RWPE1 (cell line): ENCODE results near the gene ZNF362.

Experiments
- CTCF ChIA-PET: fragments of 350-600 bp; sonication (Branson Sonifier 250); formaldehyde crosslinking; extraction: SDS; loops from one replicate; lab custom pipeline; 2021; lab: Yijun Ruan, JAX
- POLR2A ChIA-PET: fragments of 400-600 bp; formaldehyde crosslinking; extraction: SDS; loops from one replicate; lab custom pipeline; 2020; ENCODE audit warnings: antibody characterized with exemption; ENCODE audit not compliant: low non-redundant PET; lab: Yijun Ruan, JAX
- DNase-seq: peaks from one replicate; pipeline ENCODE4 v3.0.0; 2012; ENCODE audit warnings: low spot score
- H3K27ac ChIP-seq: fragments of 450-650 bp; 2 replicates; pipeline ENCODE4 v1.5.1; 2017
- TF ChIP-seq, protein P1 (sequence below): fragments of 450-650 bp; conservative IDR thresholded peaks from 2 replicates; pipeline ENCODE4 v1.5.1; 2017; ENCODE audit warnings: low read depth, mild to moderate bottlenecking

Gene ZNF362

DNA sequence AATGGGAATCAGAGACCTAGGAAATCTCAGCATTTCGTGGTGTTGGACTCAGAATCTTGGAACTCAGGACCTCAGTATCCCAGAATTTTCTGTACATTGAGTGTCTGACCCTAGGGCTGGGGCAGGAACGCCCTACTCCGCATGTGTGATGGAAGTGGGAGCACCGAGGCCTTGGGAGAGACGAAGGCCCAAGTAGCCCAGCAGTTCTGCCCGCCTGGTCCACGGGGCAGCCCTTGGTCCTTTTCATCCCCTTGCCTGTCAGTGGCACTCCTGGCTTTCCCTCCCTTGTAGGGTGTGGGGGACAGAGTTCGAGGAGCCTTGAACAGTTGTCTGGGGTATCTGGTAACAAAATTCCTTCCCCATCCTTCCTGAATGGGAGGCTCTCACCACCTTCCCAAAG is 54.4 kb downstream of the ZNF362 start:
- ChIA-PET CTCF (no interaction called here), POLR2A (no interaction called here)
- TF ChIP-seq, protein P1, sequence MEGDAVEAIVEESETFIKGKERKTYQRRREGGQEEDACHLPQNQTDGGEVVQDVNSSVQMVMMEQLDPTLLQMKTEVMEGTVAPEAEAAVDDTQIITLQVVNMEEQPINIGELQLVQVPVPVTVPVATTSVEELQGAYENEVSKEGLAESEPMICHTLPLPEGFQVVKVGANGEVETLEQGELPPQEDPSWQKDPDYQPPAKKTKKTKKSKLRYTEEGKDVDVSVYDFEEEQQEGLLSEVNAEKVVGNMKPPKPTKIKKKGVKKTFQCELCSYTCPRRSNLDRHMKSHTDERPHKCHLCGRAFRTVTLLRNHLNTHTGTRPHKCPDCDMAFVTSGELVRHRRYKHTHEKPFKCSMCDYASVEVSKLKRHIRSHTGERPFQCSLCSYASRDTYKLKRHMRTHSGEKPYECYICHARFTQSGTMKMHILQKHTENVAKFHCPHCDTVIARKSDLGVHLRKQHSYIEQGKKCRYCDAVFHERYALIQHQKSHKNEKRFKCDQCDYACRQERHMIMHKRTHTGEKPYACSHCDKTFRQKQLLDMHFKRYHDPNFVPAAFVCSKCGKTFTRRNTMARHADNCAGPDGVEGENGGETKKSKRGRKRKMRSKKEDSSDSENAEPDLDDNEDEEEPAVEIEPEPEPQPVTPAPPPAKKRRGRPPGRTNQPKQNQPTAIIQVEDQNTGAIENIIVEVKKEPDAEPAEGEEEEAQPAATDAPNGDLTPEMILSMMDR: no peak
- H3K27ac ChIP-seq: no peak overlapping the region
- no peak for DNase-seq

DNA sequence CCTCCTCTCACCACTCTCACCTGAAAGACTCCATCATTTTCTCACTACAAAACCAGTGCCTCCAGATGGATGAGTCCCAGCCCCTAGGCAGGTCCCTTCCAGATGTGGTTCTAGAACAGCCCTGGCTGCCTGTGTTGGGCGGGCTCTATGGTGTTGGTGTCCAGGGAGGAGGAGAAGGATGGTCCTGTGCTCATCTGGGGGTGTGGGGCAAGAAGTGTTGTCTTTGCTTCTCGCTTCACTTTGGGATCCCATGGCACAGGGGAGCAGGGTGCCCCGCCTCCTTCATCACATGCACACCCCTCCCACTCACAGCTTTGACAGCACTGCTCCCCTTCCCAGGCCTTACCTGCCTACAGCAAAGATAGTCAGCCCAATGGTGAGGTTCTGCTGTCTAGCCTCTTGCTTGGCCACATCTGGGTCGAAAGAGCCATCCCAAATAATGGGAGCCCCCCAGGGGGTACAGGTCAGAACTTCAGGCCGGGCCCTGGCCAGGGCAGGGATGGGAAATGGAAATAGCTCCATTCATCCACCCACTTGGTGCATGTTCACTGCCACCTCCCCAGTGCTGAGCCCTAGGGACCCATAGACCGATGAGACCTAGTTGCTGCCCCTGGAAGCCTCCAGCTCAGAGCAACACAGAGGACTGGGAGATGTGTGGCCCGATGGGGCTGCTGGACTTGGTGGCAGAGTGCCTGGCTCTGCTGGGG is 55.6 kb downstream of the ZNF362 start:
- POLR2A ChIA-PET: no interaction called here
- H3K27ac ChIP-seq: no peak overlapping the region
- TF ChIP-seq, protein P1: no peak
- no peak for DNase-seq
- CTCF ChIA-PET: interaction anchor here (0.5 to 0.9 kb wide), 4 partner anchors 9 to 212 kb away, joined by 3 to 6 read pairs (median 3); partner anchors contain the start of gene A3GALT2

DNA sequence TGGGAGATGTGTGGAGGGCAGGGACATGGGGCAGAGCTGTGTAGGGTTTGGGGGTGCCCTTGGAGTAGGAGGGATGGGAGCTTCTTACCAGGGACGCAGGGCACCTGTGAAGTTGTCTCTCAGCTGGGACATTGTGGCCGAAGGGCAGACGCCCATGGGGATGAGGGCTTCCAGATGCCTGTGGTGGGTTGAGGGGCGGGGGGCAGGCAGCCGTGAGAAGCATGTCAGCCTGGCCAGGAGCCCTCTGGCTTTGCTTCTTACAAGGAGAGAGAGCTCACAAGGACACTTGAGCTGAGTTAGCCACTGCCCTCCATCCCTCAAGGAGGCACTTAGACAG is 56.1 kb downstream of the ZNF362 start:
- DNase-seq: no peak

DNA sequence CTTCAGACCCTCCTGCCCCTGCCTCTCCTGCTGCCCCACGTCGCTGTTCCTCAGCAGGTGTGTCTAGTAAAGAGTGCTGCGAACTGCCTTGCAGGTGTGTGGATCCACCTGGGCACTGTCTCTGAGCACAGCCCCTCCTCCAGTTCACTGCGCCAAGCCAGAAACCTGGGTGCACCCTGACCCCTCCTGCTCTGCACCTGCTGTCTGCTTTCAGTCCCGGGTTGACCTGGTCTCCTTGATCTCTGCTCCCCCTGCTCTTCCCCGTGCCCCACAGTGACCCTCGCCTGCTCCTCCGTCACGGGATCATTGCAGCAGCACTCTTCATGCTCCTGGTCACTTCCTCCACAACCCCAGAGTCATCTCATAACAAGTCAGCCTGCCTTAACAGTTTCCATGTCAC is 58.1 kb downstream of the ZNF362 start:
- CTCF ChIA-PET: no interaction called here
- TF ChIP-seq, protein P1: no peak
- POLR2A ChIA-PET: no interaction called here
- no peak overlapping the region for H3K27ac ChIP-seq
- no peak for DNase-seq

More for the DNA sequence above, 56.1 kb downstream of the ZNF362 start:
- POLR2A ChIA-PET: no interaction called here
- no peak overlapping the region for H3K27ac ChIP-seq
- TF ChIP-seq, protein P1: no peak
- CTCF ChIA-PET: interaction anchor here (0.8 to 0.9 kb wide), 2 partner anchors 8 to 17 kb away, joined by 3 read pairs; partner anchors contain the start of gene A3GALT2

DNA sequence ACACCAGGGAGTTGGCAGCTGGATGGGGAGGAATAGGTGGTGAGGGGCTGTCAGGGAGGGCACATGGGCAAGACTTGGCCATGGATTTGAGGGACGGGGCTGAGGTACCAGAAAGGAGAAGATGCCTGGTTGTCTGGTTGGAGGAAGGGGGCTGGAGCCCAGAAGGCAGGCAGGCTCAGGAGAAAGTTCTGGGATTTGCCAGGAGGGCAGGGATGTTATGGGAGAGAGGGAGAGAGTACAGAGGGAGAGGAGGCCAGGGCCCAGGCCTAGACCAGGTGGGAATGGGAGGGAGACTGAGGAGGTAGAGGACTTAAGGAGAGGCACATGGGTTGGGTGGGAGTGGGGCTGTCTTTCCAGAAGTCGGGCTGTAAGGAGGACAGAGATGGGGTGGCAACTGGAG is 60.3 kb downstream of the ZNF362 start:
- TF ChIP-seq, protein P1: no peak
- no peak overlapping the region for H3K27ac ChIP-seq
- POLR2A ChIA-PET: no interaction called here
- CTCF ChIA-PET: no interaction called here
- no peak for DNase-seq

DNA sequence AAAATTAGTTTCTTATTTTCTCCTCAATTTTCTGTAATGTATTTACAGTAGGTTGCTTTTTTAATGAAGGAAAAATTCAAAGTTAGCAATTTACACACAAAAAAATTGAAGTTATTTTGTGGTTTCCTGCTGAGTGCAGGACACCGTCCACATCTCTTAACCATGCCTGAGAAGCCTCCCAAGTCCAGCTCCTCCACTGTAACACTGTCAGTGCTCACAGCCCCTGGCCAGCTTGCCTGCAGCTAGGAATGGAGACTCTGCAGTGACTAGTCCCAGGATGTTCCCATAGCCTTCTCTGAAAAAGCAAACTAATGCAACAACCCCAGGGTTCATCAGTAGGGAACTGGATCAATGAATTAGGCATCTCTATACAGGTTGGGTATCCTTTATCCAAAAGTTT is 61.1 kb downstream of the ZNF362 start:
- POLR2A ChIA-PET: no interaction called here
- CTCF ChIA-PET: interaction anchor here (0.6 kb wide), 1 partner anchor 22 kb away, joined by 4 read pairs; no protein-coding TSS in a partner anchor
- no peak for DNase-seq
- no peak overlapping the region for H3K27ac ChIP-seq
- TF ChIP-seq, protein P1: no peak
